Liver (tissue), 3 donors: ENCODE measurements around the gene SCN2B.

ENCODE experiments used
- ATF3 ChIP-seq: IDR thresholded peaks from 2 replicates; pipeline ENCODE4 v1.6.1; 2016; ENCODE audit warnings: antibody characterized with exemption
- CTCF ChIP-seq: fragments of 150-350 bp; IDR thresholded peaks from 2 replicates; pipeline ENCODE4 v1.5.1; 2017; ENCODE audit warnings: improper control_type of control experiment, low read depth, low read length; ENCODE audit not compliant: missing input control
- EGR1 ChIP-seq, 2 donors: IDR thresholded peaks; 2 replicates each; pipeline ENCODE4 v1.6.1; 2016 to 2018; ENCODE audit warnings: antibody characterized with exemption in 2 of 2, low read depth in 2 of 2
- GABPA ChIP-seq, 2 donors: IDR thresholded peaks in 1 of 2; conservative IDR thresholded peaks in 1 of 2; 2 replicates each; pipeline ENCODE4 v1.6.1; 2016; ENCODE audit warnings: antibody characterized with exemption in 2 of 2, mild to moderate bottlenecking in 1 of 2, moderate library complexity in 1 of 2
- HNF4A ChIP-seq, 2 donors: conservative IDR thresholded peaks; 2 replicates each; pipeline ENCODE4 v1.6.1; 2016; ENCODE audit warnings: antibody characterized with exemption in 2 of 2, mild to moderate bottlenecking in 2 of 2
- JUND ChIP-seq, 2 donors: IDR thresholded peaks; 2 replicates each; pipeline ENCODE4 v1.6.1; 2016; ENCODE audit warnings: antibody characterized with exemption in 2 of 2
- RAD21 ChIP-seq, 2 donors: IDR thresholded peaks; 2 replicates each; pipeline ENCODE4 v1.6.1; 2016; ENCODE audit warnings: antibody characterized with exemption in 2 of 2, mild to moderate bottlenecking in 2 of 2
- REST ChIP-seq: IDR thresholded peaks from 2 replicates; pipeline ENCODE4 v1.6.1; 2016; ENCODE audit warnings: antibody characterized with exemption, mild to moderate bottlenecking
- TAF1 ChIP-seq: conservative IDR thresholded peaks from 2 replicates; pipeline ENCODE4 v1.6.1; 2016; ENCODE audit warnings: antibody characterized with exemption, mild to moderate bottlenecking
- TF ChIP-seq, protein P1 (sequence below): IDR thresholded peaks from 2 replicates; pipeline ENCODE4 v1.6.1; 2016; ENCODE audit warnings: antibody characterized with exemption
- donor health status: healthy.
- donor health status: healthy.

GRCh38 chr11:118184784-118185579 is 8.5 kb upstream of the SCN2B start:
- TF ChIP-seq ATF3 (no peak), CTCF (no peak), TAF1 (no peak), REST (no peak), GABPA (IDR thresholded peaks at IDR 0.05 in 1 of 2, conservative IDR thresholded peaks at IDR 0.05 in 1 of 2) (no peak), JUND (IDR thresholded peaks at IDR 0.05) (no peak), RAD21 (IDR thresholded peaks at IDR 0.05) (no peak), HNF4A (conservative IDR thresholded peaks at IDR 0.05) (no peak), EGR1 (IDR thresholded peaks at IDR 0.05; ENCODE audit: low read depth in 2 of 2) (no peak)
- TF ChIP-seq, protein P1, sequence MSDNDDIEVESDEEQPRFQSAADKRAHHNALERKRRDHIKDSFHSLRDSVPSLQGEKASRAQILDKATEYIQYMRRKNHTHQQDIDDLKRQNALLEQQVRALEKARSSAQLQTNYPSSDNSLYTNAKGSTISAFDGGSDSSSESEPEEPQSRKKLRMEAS = no peak
